HFF-Myc (cell line): ENCODE measurements around the gene ARVCF.

Source experiments
- DNase-seq: peaks from one replicate; pipeline ENCODE4 v3.0.0-alpha.2; 2011; ENCODE audit warnings: low read depth; ENCODE audit errors: extremely low read depth
- H3K4me3 ChIP-seq: replicated peaks from 2 replicates; pipeline ENCODE4 v1.5.1; 2011; ENCODE audit warnings: low read depth, mild to moderate bottlenecking, control low read depth, low read length
- TF ChIP-seq, protein P1 (sequence below): IDR thresholded peaks from 2 replicates; pipeline ENCODE4 v1.5.1; 2012; ENCODE audit warnings: mild to moderate bottlenecking, low read depth, low read length, control low read depth; ENCODE audit errors: missing control alignments

Gene ARVCF

DNA sequence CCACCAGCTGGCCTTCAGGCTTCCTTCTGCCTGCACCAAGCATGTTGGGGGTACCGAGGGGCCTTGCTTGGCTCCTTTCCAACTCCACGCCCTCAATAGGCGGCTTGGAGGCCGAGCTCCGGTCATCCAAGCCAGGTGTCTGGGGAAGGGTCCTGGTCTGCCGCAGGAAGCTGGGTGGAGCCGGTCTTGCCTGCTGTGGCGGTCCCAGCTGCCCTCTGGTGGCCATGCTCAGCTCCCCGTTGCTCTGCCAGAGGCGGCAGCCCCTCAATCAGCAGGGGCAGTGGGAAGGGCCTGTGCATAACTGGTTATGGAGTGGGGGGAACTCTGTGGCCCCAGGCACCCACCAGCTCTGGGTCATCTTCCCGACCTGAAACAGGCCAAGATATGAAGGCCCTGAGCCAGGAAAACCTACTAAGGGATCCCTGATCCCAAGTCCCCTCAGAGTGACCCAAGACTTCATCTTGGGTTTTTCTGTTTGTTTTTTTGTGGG lies 3.2 kb downstream of the ARVCF start:
- no peak for DNase-seq
- TF ChIP-seq, protein P1, sequence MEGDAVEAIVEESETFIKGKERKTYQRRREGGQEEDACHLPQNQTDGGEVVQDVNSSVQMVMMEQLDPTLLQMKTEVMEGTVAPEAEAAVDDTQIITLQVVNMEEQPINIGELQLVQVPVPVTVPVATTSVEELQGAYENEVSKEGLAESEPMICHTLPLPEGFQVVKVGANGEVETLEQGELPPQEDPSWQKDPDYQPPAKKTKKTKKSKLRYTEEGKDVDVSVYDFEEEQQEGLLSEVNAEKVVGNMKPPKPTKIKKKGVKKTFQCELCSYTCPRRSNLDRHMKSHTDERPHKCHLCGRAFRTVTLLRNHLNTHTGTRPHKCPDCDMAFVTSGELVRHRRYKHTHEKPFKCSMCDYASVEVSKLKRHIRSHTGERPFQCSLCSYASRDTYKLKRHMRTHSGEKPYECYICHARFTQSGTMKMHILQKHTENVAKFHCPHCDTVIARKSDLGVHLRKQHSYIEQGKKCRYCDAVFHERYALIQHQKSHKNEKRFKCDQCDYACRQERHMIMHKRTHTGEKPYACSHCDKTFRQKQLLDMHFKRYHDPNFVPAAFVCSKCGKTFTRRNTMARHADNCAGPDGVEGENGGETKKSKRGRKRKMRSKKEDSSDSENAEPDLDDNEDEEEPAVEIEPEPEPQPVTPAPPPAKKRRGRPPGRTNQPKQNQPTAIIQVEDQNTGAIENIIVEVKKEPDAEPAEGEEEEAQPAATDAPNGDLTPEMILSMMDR, result peak; percentile 83
- H3K4me3 ChIP-seq, result no peak overlapping the region

GRCh38 chr22:20012741-20013331 lies 3.8 kb downstream of the ARVCF start:
- DNase-seq, result no peak
- TF ChIP-seq, protein P1, result no peak
- H3K4me3 ChIP-seq, result no peak overlapping the region

DNA sequence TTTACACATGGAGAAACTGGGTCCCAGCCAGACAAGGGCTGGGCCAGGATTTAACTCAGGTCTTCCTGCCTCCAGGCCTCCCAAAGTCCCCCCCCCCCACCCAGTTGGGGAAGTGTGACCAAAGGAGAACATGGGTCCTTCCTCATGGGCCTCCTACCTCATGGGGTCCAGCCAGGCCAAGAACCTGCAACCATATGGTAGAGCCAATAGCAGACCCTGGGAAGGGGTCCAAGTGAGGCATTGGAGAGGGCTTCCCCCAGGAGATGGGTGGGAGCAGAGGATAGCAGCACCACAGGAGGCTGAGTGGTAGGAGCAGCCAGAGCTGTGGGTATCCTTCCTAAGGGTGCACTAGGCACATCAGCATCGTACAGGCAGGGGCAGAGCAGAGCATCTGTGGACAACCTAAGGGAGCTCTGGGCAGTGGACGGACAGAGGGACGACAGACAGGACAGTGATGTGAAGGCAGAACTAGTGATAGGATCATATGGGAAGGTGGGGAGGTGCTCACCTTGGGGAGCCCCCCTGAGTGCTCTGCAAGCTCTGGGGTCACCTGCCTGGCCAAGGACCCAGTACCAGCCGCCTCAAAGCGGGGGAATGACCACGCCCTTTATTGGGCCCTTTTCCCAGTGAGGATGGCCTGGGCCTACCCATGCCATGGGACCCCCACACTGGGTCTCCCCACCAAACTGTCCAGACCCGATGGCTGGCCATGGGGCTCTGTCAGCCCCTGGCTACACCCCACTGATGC lies 4.5 kb downstream of the ARVCF start:
- no peak overlapping the region for H3K4me3 ChIP-seq
- TF ChIP-seq, protein P1, result no peak
- DNase-seq, result no peak

GRCh38 chr22:20011123-20011992 lies 5.3 kb downstream of the ARVCF start:
- TF ChIP-seq, protein P1, result no peak
- no peak for DNase-seq

GRCh38 chr22:20010307-20011122 lies 6.1 kb downstream of the ARVCF start:
- no peak overlapping the region for H3K4me3 ChIP-seq
- no peak for DNase-seq
- TF ChIP-seq, protein P1, result no peak

More at GRCh38 chr22:20011123-20011992, 5.3 kb downstream of the ARVCF start:
- H3K4me3 ChIP-seq, result no peak overlapping the region
